H9 (cell line): ENCODE measurements around the gene PRR15. TPM values are rescaled to one million over a fixed set of nuclear protein-coding genes. Genes with fewer than 3 reads are reported as not detected.

Experiments used
- DNase-seq: peaks from one replicate; pipeline ENCODE4 v3.0.0-alpha.2; 2017
- H2AFZ ChIP-seq: one replicate; pipeline ENCODE4 v1.6.1; 2013; ENCODE audit warnings: mild to moderate bottlenecking, low read length, control low read depth, moderate library complexity
- H2AK5ac ChIP-seq: 2 replicates; pipeline ENCODE4 v1.6.1; 2013; ENCODE audit warnings: low read length, control low read depth, mixed read lengths; ENCODE audit not compliant: insufficient read length
- H2BK120ac ChIP-seq: one replicate; pipeline ENCODE4 v1.6.1; 2013; ENCODE audit warnings: low read depth, mild to moderate bottlenecking, low read length, control low read depth, inconsistent platforms; ENCODE audit not compliant: poor library complexity, severe bottlenecking
- H2BK12ac ChIP-seq: 2 replicates; pipeline ENCODE4 v1.6.1; 2013; ENCODE audit warnings: low read length, control low read depth, mixed read lengths, low read depth; ENCODE audit not compliant: insufficient read length
- H2BK15ac ChIP-seq: 2 replicates; pipeline ENCODE4 v1.6.1; 2013; ENCODE audit warnings: low read depth, low read length, control low read depth
- H2BK20ac ChIP-seq: one replicate; pipeline ENCODE4 v1.6.1; 2013; ENCODE audit warnings: low read depth, mild to moderate bottlenecking, low read length, control low read depth, inconsistent platforms; ENCODE audit not compliant: poor library complexity, severe bottlenecking
- H2BK5ac ChIP-seq: 2 replicates; pipeline ENCODE4 v1.6.1; 2013; ENCODE audit warnings: low read length, control low read depth, mixed read lengths; ENCODE audit not compliant: insufficient read length
- H3K14ac ChIP-seq: 2 replicates; pipeline ENCODE4 v1.6.1; 2013; ENCODE audit warnings: low read length, control low read depth; ENCODE audit not compliant: insufficient read depth
- H3K18ac ChIP-seq: 2 replicates; pipeline ENCODE4 v1.6.1; 2013; ENCODE audit warnings: low read depth, mild to moderate bottlenecking, mixed read lengths, low read length, control low read depth; ENCODE audit not compliant: insufficient read length
- H3K23ac ChIP-seq: 2 replicates; pipeline ENCODE4 v1.6.1; 2013; ENCODE audit warnings: low read length, control low read depth, mixed read lengths, low read depth; ENCODE audit not compliant: insufficient read length
- H3K23me2 ChIP-seq: 2 replicates; pipeline ENCODE4 v1.6.1; 2013; ENCODE audit warnings: low read depth, mild to moderate bottlenecking, mixed read lengths, low read length, control low read depth; ENCODE audit not compliant: insufficient read length, poor library complexity, severe bottlenecking
- H3K27ac ChIP-seq: 2 replicates; pipeline ENCODE4 v1.5.1; 2013; ENCODE audit warnings: low read length, control low read depth, mixed read lengths, low read depth; ENCODE audit not compliant: insufficient read length
- H3K27me3 ChIP-seq: 2 replicates; pipeline ENCODE4 v1.6.1; 2013; ENCODE audit warnings: low read length, control low read depth, inconsistent platforms; ENCODE audit not compliant: insufficient read depth
- H3K4ac ChIP-seq: 2 replicates; pipeline ENCODE4 v1.6.1; 2013; ENCODE audit warnings: low read depth, mild to moderate bottlenecking, control low read depth, inconsistent platforms, low read length, moderate library complexity
- H3K4me1 ChIP-seq: 2 replicates; pipeline ENCODE4 v1.6.1; 2013; ENCODE audit warnings: low read length, control low read depth, inconsistent platforms; ENCODE audit not compliant: insufficient read depth
- H3K4me2 ChIP-seq: 2 replicates; pipeline ENCODE4 v1.6.1; 2013; ENCODE audit warnings: low read length, control low read depth, mixed read lengths; ENCODE audit not compliant: insufficient read length, insufficient read depth
- H3K56ac ChIP-seq: 2 replicates; pipeline ENCODE4 v1.6.1; 2013; ENCODE audit warnings: low read depth, mild to moderate bottlenecking, mixed read lengths, low read length, control low read depth; ENCODE audit not compliant: insufficient read length
- H3K79me1 ChIP-seq: 2 replicates; pipeline ENCODE4 v1.6.1; 2013; ENCODE audit warnings: low read depth, mild to moderate bottlenecking, moderate library complexity, low read length, control low read depth, inconsistent platforms; ENCODE audit not compliant: insufficient read depth, poor library complexity, severe bottlenecking
- H3K79me2 ChIP-seq: 2 replicates; pipeline ENCODE4 v1.6.1; 2013; ENCODE audit warnings: low read length, control low read depth, inconsistent platforms; ENCODE audit not compliant: insufficient read depth
- H3K9ac ChIP-seq: 2 replicates; pipeline ENCODE4 v1.6.1; 2013; ENCODE audit warnings: low read length, control low read depth, mixed read lengths; ENCODE audit not compliant: insufficient read length; ENCODE audit errors: extremely low read depth
- H3K9me3 ChIP-seq: one replicate; pipeline ENCODE4 v1.6.1; 2013; ENCODE audit warnings: low read depth, low read length, inconsistent platforms; ENCODE audit not compliant: control insufficient read depth
- H3T11ph ChIP-seq: one replicate; pipeline ENCODE4 v1.6.1; 2013; ENCODE audit warnings: mild to moderate bottlenecking, low read length, control low read depth, inconsistent platforms
- H4K20me1 ChIP-seq: one replicate; pipeline ENCODE4 v1.6.1; 2013; ENCODE audit not compliant: control insufficient read depth, insufficient read length, insufficient read depth
- H4K5ac ChIP-seq: 2 replicates; pipeline ENCODE4 v1.6.1; 2013; ENCODE audit warnings: low read depth, mild to moderate bottlenecking, mixed read lengths, low read length, control low read depth; ENCODE audit not compliant: insufficient read length
- H4K8ac ChIP-seq: replicated peaks from 2 replicates; pipeline ENCODE4 v1.6.1; 2013; ENCODE audit warnings: low read length, control low read depth, mixed read lengths, low read depth; ENCODE audit not compliant: insufficient read length
- H4K91ac ChIP-seq: 2 replicates; pipeline ENCODE4 v1.6.1; 2013; ENCODE audit warnings: low read depth, mild to moderate bottlenecking, moderate library complexity, mixed read lengths, low read length, control low read depth; ENCODE audit not compliant: insufficient read length
- H3K27ac Mint-ChIP-seq, 3 experiments: 2 replicates in 2 of 3; 3 replicates in 1 of 3; pipeline ENCODE4 v1.8.0; 2020 to 2021; ENCODE audit warnings: mixed read lengths in 3 of 3, mild to moderate bottlenecking in 1 of 3, moderate library complexity in 1 of 3
- H3K27me3 Mint-ChIP-seq: 2 replicates; pipeline ENCODE4 v1.8.0; 2021; ENCODE audit warnings: low read depth, mild to moderate bottlenecking, moderate library complexity, mixed read lengths
- H3K36me3 Mint-ChIP-seq, 3 experiments: 2 replicates in 2 of 3; 3 replicates in 1 of 3; pipeline ENCODE4 v1.8.0; 2020 to 2021; ENCODE audit warnings: low read depth in 3 of 3, mixed read lengths in 3 of 3; ENCODE audit not compliant: insufficient read depth in 1 of 3
- H3K4me1 Mint-ChIP-seq, 2 experiments: 2 replicates each; pipeline ENCODE4 v1.8.0; 2020; ENCODE audit warnings: mixed read lengths in 2 of 2
- H3K4me3 Mint-ChIP-seq, 2 experiments: 2 replicates in 1 of 2; 3 replicates in 1 of 2; pipeline ENCODE4 v1.8.0; 2020 to 2021; ENCODE audit warnings: mild to moderate bottlenecking in 2 of 2, mixed read lengths in 2 of 2, moderate library complexity in 1 of 2
- H3K9me3 Mint-ChIP-seq, 2 experiments: 2 replicates in 1 of 2; 3 replicates in 1 of 2; pipeline ENCODE4 v1.8.0; 2020; ENCODE audit warnings: mild to moderate bottlenecking in 2 of 2, mixed read lengths in 2 of 2, moderate library complexity in 1 of 2
- WGBS: extraction: QIAGEN DNeasy Blood & Tissue Kit; methylation state at CpG from one replicate; pipeline ENCODE4 v1.1.7; 2013; ENCODE audit warnings: missing lambda C conversion rate, low lambda C conversion rate, mixed read lengths; ENCODE audit not compliant: insufficient read length; ENCODE audit errors: extremely low coverage; 5-methylcytosine and 5-hydroxymethylcytosine counted together
- total RNA-seq: library from RNA; stranded (reverse); gene quantifications from 2 replicates; pipeline ENCODE4 v1.2.1, GENCODE V29; 2021
- TF ChIP-seq, protein P1 (sequence below): fragments of 200-600 bp; sonication (generic); conservative IDR thresholded peaks from 3 replicates; pipeline ENCODE4 v1.8.0; 2021; ENCODE audit warnings: antibody characterized with exemption, mild to moderate bottlenecking

PRR15 gene
- total RNA-seq, 1 experiment from 2014 or later: 15.1 TPM

DNA sequence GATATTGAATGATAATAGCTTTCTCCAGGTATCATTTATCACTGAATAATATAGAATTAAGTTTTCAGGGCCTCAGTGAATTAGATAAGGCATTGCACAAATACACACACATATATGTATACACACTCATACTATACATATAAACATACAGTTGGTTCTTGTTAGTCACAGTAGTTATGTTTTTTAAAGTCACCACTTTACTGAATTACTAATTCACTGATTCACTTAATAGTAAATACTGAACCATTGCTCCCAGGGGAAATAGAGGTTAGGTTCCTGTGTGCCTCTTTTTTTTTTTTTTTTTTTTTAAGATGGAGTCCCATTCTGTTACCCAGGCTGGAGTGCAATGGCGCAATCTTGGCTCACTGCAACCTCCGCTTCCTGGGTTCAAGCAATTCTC, 33.6 kb downstream of the PRR15 start:
- no peak overlapping the region for H3K4me3 Mint-ChIP-seq
- no peak overlapping the region for H3K18ac ChIP-seq
- no peak overlapping the region for H4K91ac ChIP-seq
- no peak for DNase-seq
- no peak overlapping the region for H2AK5ac ChIP-seq
- no peak overlapping the region for H2BK120ac ChIP-seq
- no peaks in the 10 kb centered on the region for H3K9me3 Mint-ChIP-seq
- no peak overlapping the region for H2BK5ac ChIP-seq
- H3K36me3 Mint-ChIP-seq: no peaks in the 10 kb centered on the region
- no peak overlapping the region for H3K27ac ChIP-seq
- no peaks in the 10 kb centered on the region for H3K9me3 ChIP-seq
- peaks cover 12 to 19% of the 10 kb centered on the region in 2 experiments for H3K4me1 Mint-ChIP-seq
- H2AFZ ChIP-seq: no peak overlapping the region
- H3K23me2 ChIP-seq: no peaks in the 10 kb centered on the region
- no peak overlapping the region for H3K4me2 ChIP-seq
- no peaks in the 10 kb centered on the region for H3K4me1 ChIP-seq
- H2BK15ac ChIP-seq: no peak overlapping the region
- TF ChIP-seq, protein P1, sequence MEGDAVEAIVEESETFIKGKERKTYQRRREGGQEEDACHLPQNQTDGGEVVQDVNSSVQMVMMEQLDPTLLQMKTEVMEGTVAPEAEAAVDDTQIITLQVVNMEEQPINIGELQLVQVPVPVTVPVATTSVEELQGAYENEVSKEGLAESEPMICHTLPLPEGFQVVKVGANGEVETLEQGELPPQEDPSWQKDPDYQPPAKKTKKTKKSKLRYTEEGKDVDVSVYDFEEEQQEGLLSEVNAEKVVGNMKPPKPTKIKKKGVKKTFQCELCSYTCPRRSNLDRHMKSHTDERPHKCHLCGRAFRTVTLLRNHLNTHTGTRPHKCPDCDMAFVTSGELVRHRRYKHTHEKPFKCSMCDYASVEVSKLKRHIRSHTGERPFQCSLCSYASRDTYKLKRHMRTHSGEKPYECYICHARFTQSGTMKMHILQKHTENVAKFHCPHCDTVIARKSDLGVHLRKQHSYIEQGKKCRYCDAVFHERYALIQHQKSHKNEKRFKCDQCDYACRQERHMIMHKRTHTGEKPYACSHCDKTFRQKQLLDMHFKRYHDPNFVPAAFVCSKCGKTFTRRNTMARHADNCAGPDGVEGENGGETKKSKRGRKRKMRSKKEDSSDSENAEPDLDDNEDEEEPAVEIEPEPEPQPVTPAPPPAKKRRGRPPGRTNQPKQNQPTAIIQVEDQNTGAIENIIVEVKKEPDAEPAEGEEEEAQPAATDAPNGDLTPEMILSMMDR: no peak
- H3K27me3 Mint-ChIP-seq: no peaks in the 10 kb centered on the region
- no peak overlapping the region for H3K23ac ChIP-seq
- H3K27ac Mint-ChIP-seq: no peak overlapping the region
- H3K56ac ChIP-seq: no peak overlapping the region
- WGBS: no CpG with 5 or more reads among the region's 2 CpGs
- no peak overlapping the region for H3T11ph ChIP-seq
- H4K20me1 ChIP-seq: no peaks in the 10 kb centered on the region
- H3K79me2 ChIP-seq: no peaks in the 10 kb centered on the region
- no peak overlapping the region for H3K4ac ChIP-seq
- H4K8ac ChIP-seq: no peak overlapping the region
- no peak overlapping the region for H2BK20ac ChIP-seq
- H3K14ac ChIP-seq: no peak overlapping the region
- no peaks in the 10 kb centered on the region for H3K79me1 ChIP-seq
- no peak overlapping the region for H3K9ac ChIP-seq
- no peak overlapping the region for H4K5ac ChIP-seq
- H2BK12ac ChIP-seq: no peak overlapping the region
- H3K27me3 ChIP-seq: no peaks in the 10 kb centered on the region
